NB4 (cell line): ENCODE data around the gene ZDHHC1.

Experiments
- DNase-seq: peaks from one replicate; pipeline ENCODE4 v3.0.0; 2010; ENCODE audit warnings: low read depth
- H3K4me3 ChIP-seq: one replicate; pipeline ENCODE4 v1.5.1; 2011; ENCODE audit warnings: mild to moderate bottlenecking, low read depth, low read length, moderate library complexity
- CTCF ChIP-seq: IDR thresholded peaks from one replicate; pipeline ENCODE4 v1.5.1; 2012; ENCODE audit warnings: low read depth, low read length
- MAX ChIP-seq: IDR thresholded peaks from 2 replicates; pipeline ENCODE4 v1.6.1; 2011; ENCODE audit warnings: low read depth, low read length
- MYC ChIP-seq: IDR thresholded peaks from 2 replicates; pipeline ENCODE4 v1.6.1; 2011; ENCODE audit warnings: low read depth, low read length
- POLR2A ChIP-seq: IDR thresholded peaks from 2 replicates; pipeline ENCODE4 v1.6.1; 2011; ENCODE audit warnings: mild to moderate bottlenecking; ENCODE audit not compliant: insufficient read length; ENCODE audit errors: extremely low read depth

Gene ZDHHC1

DNA sequence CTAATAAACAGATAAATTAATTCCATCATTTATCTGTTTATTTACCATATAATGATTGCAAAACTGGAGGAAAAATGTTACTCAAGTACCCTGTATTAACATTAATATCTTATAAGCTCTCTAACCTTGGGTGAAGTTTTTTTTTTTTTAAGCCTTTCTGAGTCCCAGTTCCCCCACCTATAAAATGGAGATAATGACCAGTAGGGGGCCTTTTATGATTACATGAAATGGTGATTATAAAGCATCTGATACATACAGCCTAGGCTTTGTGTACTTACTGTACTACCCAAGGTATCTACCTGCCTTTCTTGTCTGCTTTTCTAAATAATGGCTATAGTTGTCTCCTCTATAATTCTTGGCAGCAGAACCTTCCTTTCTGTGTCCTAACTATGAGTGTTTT is 67.1 kb downstream of the ZDHHC1 start:
- TF ChIP-seq POLR2A (no peak), CTCF (peak; percentile 48), MAX (no peak), MYC (no peak)
- peak; percentile 49 for DNase-seq
- no peak overlapping the region for H3K4me3 ChIP-seq

DNA sequence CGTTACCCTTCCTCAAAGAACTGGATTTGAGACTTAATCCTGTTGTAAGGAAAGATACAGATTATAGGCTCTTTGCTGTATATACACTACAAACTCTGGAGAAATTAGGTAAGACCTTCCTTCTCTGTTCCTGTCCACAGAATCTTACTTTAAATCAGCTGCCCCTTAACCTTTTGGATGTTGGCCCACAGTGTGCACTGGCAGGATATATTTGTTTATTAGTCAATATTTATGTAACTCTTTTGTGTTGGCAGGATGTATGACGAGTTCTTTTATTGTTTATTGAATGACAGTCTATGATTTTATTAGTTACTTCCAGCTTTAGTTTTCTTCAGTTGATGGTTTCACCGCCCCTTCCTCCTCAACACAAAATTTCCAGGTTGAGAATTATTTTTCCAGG is 69.9 kb downstream of the ZDHHC1 start:
- no peak for DNase-seq
- no peak for TF ChIP-seq MAX
- TF ChIP-seq CTCF, result no peak
- no peak for TF ChIP-seq MYC
- no peak for TF ChIP-seq POLR2A
- no peak overlapping the region for H3K4me3 ChIP-seq

- H3K4me3 ChIP-seq, result no peak overlapping the region
- no peak for TF ChIP-seq MAX
- TF ChIP-seq POLR2A, result no peak
- no peak for TF ChIP-seq CTCF
- TF ChIP-seq MYC, result no peak
- no peak for DNase-seq
Observed at GRCh38 chr16:67345401-67345800, 70.9 kb downstream of the ZDHHC1 start.
